Loucy (cell line): ENCODE results near the gene RHOB.

Source experiments
- CTCF ChIP-seq: fragments of 200-600 bp; sonication (generic); conservative IDR thresholded peaks from 2 replicates; pipeline ENCODE4 v1.5.1; 2014; ENCODE audit warnings: mild to moderate bottlenecking, antibody characterized with exemption, low read length
- EZH2phosphoT487 ChIP-seq: fragments of 200-600 bp; IDR thresholded peaks from 2 replicates; pipeline ENCODE4 v1.6.1; 2018; ENCODE audit warnings: antibody characterized with exemption, mild to moderate bottlenecking, moderate library complexity, borderline replicate concordance

- TF ChIP-seq CTCF = no peak
- TF ChIP-seq EZH2phosphoT487 = no peak
Observed at GRCh38 chr2:20428717-20429490, 18.0 kb upstream of the RHOB start.
